ENCODE measurements around the gene MAEA. TPM values are rescaled to one million over a fixed set of nuclear protein-coding genes. Genes with fewer than 3 reads are reported as not detected.

Gene MAEA
- total RNA-seq, 2 donors from 2014 or later: 76.0 to 110 TPM

DNA sequence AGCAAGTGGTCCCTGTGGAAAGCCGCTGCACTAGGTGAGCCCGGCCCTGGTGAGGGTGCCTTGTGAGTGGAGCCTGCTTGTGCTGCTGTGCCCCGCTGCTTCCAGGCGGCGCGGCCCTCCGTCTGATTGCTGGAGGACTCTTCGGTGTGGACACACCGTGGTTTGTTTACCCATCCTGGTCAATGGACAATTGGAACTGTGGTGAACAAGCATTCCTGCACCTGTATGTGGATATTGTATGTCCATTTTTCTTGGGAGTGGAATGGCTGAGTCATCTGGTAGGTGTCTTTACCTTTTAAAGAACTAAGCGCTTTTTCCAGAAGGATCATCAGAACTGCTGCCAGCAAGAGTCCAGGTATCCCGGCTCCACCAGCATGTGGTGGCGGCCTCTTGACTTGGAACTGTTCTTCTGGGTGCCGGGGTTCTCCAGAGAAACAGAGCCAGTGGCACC is 15.6 kb downstream of the MAEA start:
- Histone ChIP-seq H3K27ac (no peak overlapping the region), H3K9me3 (no peaks in the 10 kb centered on the region), H3K4me1 (replicated peaks) (peaks cover 3% of the 10 kb centered on the region), H3K36me3 (no peaks in the 10 kb centered on the region), H3K4me3 (no peak overlapping the region), H3K27me3 (replicated peaks; ENCODE audit: insufficient read depth) (no peaks in the 10 kb centered on the region)
- intact Hi-C loops (cut with DNase I): no loop called here
- WGBS: 92% methylated on average over 13 of the region's 13 CpGs
- no peak for TF ChIP-seq POLR2A (IDR thresholded peaks at IDR 0.05)
- no peak for TF ChIP-seq POLR2AphosphoS5 (IDR thresholded peaks at IDR 0.05)
- TF ChIP-seq, protein P1, sequence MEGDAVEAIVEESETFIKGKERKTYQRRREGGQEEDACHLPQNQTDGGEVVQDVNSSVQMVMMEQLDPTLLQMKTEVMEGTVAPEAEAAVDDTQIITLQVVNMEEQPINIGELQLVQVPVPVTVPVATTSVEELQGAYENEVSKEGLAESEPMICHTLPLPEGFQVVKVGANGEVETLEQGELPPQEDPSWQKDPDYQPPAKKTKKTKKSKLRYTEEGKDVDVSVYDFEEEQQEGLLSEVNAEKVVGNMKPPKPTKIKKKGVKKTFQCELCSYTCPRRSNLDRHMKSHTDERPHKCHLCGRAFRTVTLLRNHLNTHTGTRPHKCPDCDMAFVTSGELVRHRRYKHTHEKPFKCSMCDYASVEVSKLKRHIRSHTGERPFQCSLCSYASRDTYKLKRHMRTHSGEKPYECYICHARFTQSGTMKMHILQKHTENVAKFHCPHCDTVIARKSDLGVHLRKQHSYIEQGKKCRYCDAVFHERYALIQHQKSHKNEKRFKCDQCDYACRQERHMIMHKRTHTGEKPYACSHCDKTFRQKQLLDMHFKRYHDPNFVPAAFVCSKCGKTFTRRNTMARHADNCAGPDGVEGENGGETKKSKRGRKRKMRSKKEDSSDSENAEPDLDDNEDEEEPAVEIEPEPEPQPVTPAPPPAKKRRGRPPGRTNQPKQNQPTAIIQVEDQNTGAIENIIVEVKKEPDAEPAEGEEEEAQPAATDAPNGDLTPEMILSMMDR (IDR thresholded peaks at IDR 0.05): no peak
- no peak for DNase-seq (ENCODE audit: low spot score)

DNA sequence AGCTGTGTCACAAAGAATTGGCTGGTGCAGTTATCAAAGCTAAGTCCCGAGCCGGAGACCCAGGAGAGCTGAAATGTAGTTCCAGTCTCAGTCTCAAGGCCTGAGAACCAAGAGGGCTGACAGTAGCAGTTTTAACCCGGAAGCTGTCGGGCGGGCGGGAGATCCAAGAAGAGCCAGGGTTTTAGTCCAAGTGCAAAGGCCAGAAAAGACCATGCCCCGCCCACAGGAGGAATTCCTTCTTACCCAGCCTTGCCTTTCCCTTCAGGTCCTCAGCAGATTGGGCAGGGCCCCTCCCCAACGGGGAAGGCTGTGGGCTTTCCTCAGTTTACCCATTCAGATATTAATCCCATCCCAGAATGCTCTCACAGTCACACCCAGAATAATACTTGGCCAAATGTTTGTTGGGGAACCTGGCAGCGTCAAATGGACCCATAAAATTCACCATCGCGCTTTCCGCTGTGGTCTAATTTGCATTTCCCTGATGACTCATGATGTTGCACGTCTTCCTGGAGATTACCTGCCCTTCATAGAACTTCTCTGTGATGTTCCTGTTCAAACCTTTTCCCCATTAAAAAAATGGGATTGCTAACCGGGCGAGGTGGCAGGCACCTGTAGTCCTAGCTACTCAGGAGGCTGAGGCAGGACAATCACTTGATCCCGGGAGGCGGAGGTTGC is 16.2 kb downstream of the MAEA start:
- no peak for DNase-seq (ENCODE audit: low spot score)
- Histone ChIP-seq H3K4me3 (no peak overlapping the region), H3K36me3 (no peaks in the 10 kb centered on the region), H3K27me3 (replicated peaks; ENCODE audit: insufficient read depth) (no peaks in the 10 kb centered on the region), H3K9me3 (no peaks in the 10 kb centered on the region), H3K27ac (no peak overlapping the region), H3K4me1 (replicated peaks) (peaks cover 3% of the 10 kb centered on the region)
- intact Hi-C loops (cut with DNase I): no loop called here
- TF ChIP-seq POLR2A (IDR thresholded peaks at IDR 0.05) (no peak), POLR2AphosphoS5 (IDR thresholded peaks at IDR 0.05) (no peak)
- TF ChIP-seq, protein P1 (IDR thresholded peaks at IDR 0.05): no peak
- WGBS: 86% methylated on average over 17 of the region's 17 CpGs

DNA sequence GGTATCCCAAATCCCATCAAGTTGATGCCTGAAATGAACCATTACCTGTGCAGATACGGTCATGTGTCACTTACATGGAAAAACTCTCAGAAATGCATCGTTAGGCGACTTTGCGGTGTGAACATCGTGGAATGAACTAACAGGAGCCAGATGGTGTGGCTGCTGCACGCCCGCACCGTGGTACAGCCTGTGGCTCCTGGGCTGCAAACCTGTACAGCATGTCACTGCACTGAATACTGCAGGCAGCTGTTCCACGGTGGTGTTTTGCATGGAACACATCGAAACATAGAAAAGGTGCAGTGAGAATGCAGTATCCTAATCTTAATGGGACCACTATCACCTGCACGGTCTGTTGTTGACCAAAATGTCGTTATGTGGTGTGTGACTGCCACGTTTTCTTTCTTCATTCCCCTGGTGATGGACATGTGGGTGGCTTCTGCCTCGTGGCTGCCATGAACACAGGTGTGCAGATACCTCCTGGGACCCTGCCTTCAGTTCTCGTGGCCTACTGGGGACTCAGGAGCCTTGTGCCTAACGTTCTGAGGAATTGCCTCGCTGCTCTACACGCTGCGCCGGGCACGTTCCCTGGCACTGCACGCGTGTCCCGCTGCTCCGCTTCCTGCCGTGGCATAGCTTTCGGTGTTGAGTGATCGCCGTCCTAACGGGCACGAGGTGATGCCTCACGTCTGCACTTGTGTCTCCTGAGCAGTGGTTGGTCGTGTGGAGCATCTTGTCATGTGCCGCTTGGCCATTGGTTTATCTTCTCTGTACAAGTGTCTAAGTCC is 18.5 kb downstream of the MAEA start:
- intact Hi-C loops (cut with DNase I): no loop called here
- no peak for DNase-seq (ENCODE audit: low spot score)
- no peak for TF ChIP-seq POLR2AphosphoS5 (IDR thresholded peaks at IDR 0.05)
- TF ChIP-seq, protein P1 (IDR thresholded peaks at IDR 0.05): no peak
- TF ChIP-seq POLR2A (IDR thresholded peaks at IDR 0.05): no peak
- Histone ChIP-seq H3K4me3 (no peak overlapping the region), H3K36me3 (peaks cover 0 to 2% of the 10 kb centered on the region in 2 donors), H3K9me3 (no peaks in the 10 kb centered on the region), H3K4me1 (replicated peaks) (peaks cover 3% of the 10 kb centered on the region), H3K27ac (no peak overlapping the region), H3K27me3 (replicated peaks; ENCODE audit: insufficient read depth) (no peaks in the 10 kb centered on the region)
- 90% methylated on average over 34 of the region's 34 CpGs for WGBS

DNA sequence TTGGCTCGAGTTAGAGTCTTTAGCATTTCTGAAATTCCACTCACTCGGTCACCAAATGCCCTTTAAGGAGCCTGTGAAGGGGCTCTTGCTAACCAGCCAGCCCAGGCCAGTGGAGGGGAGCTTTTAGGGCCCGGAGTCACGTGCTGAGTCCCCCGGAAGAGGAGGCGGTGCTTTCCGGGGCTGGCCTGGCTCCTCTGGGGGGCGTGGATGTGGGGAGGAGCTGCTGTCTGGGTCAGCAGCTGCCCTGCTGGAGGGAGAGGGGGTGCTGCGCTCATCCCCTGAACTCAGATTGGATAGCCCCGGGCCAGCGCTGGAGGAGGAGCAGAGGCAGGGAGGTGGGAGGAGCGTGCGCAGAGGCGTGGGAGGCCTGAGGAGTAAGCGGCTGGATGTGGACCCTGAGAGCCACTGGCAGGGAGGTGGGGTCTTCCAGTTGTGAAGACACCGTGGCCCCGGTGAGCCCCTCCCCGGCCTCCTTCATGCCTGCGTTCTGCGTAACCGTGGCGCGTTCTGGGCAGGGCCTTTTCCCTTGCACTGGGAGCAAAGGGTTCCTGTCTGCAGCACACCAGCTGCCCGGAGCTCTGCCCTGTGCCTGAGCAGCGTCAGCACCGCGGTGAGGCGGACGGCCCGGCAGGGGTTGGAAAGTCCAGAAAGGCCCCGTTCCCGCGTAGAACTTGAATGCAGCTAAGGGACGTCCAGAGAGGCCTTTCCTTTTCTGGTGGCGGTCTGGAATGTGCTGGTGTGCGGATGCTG is 19.7 kb downstream of the MAEA start:
- H3K27me3 ChIP-seq (replicated peaks; ENCODE audit: insufficient read depth): no peaks in the 10 kb centered on the region
- 3% methylated on average over 36 of the region's 36 CpGs for WGBS
- peak overlapping the region; percentile 27 to 32 for H3K4me3 ChIP-seq
- TF ChIP-seq, protein P1 (IDR thresholded peaks at IDR 0.05): peak in 1 of 4 experiments; percentile 11
- TF ChIP-seq POLR2AphosphoS5 (IDR thresholded peaks at IDR 0.05) (peak; percentile 88), POLR2A (IDR thresholded peaks at IDR 0.05) (no peak)
- H3K9me3 ChIP-seq: no peaks in the 10 kb centered on the region
- intact Hi-C loops (cut with DNase I): no loop called here
- H3K4me1 ChIP-seq (replicated peaks): peaks cover 3% of the 10 kb centered on the region
- H3K27ac ChIP-seq: peak overlapping the region; percentile 66 to 79
- peak; percentile 85 for DNase-seq (ENCODE audit: low spot score)
- peaks cover 5 to 7% of the 10 kb centered on the region in 2 donors for H3K36me3 ChIP-seq
